K562 (cell line): ENCODE results near the gene LDLRAD3. TPM values are rescaled to one million over a fixed set of nuclear protein-coding genes. Genes with fewer than 3 reads are reported as not detected.

Experiments
- ATAC-seq: fragments of 200-7000 bp; cut with Tn5 transposase; 3 replicates; pipeline ENCODE4 v1.9.1; 2020; ENCODE audit warnings: moderate library complexity
- BruUV-seq: library from RNA; stranded (reverse); fragments of 400-500 nt; replicated peaks from 2 replicates; lab custom pipeline; 2021; lab: Mats Ljungman, UMichigan
- CTCF ChIA-PET: fragments of 300-600 bp; formaldehyde crosslinking; extraction: SDS; loops from one replicate; lab custom pipeline; 2021; ENCODE audit warnings: low intra/inter-chr PET ratio; lab: Yijun Ruan, JAX
- POLR2A ChIA-PET: fragments of 300-600, 350-650 bp; sonication (Branson Sonifier 250); formaldehyde crosslinking; extraction: SDS; loops from one replicate; lab custom pipeline; 2021; ENCODE audit warnings: antibody characterized with exemption, inconsistent platforms; lab: Yijun Ruan, JAX
- DNase-seq, 4 experiments: peaks; one replicate each; pipeline versions ENCODE4 v3.0.0 to v3.0.0-alpha.2; 2011 to 2018; ENCODE audit warnings: low spot score in 3 of 4, mixed read lengths in 3 of 4; ENCODE audit errors: extremely low read depth in 1 of 4
- FAIRE-seq: peaks from 2 replicates; lab custom pipeline; 2011; peaks lifted over from hg19 to GRCh38; lab: Jason Lieb, UNC
- H2AFZ ChIP-seq: 2 replicates; pipeline ENCODE4 v1.6.0; 2011; ENCODE audit warnings: low read depth, low read length, control low read depth, inconsistent platforms
- H3K27ac ChIP-seq: fragments of 200-600 bp; 3 replicates; pipeline ENCODE4 v1.8.0; 2011; ENCODE audit warnings: low read depth, mild to moderate bottlenecking, control low read depth, inconsistent platforms, low read length, moderate library complexity, mixed read lengths; ENCODE audit errors: extremely low read depth
- H3K27me3 ChIP-seq, 2 experiments: fragments of 300-600 bp in 1 of 2; 2 replicates in 1 of 2; 3 replicates in 1 of 2; pipeline versions ENCODE4 v1.6.0 to v1.8.0; 2011; ENCODE audit warnings: inconsistent platforms in 2 of 2, low read length in 2 of 2, mild to moderate bottlenecking in 1 of 2, mixed read lengths in 1 of 2, moderate library complexity in 1 of 2; ENCODE audit not compliant: control insufficient read depth in 2 of 2, insufficient read depth in 2 of 2
- H3K36me3 ChIP-seq: fragments of 300-600 bp; 3 replicates; pipeline ENCODE4 v1.8.0; 2011; ENCODE audit warnings: mild to moderate bottlenecking, low read length, inconsistent platforms; ENCODE audit not compliant: control insufficient read depth, insufficient read depth
- H3K4me1 ChIP-seq, 2 experiments: fragments of 200-600 bp in 1 of 2; replicated peaks in 1 of 2; 2 replicates in 1 of 2; 3 replicates in 1 of 2; pipeline versions ENCODE4 v1.5.1 to v1.8.0; 2011; ENCODE audit warnings: inconsistent platforms in 2 of 2, low read length in 2 of 2, mild to moderate bottlenecking in 1 of 2, mixed read lengths in 1 of 2, moderate library complexity in 1 of 2; ENCODE audit not compliant: control insufficient read depth in 2 of 2, insufficient read depth in 2 of 2
- H3K4me2 ChIP-seq: 2 replicates; pipeline ENCODE4 v1.6.1; 2011; ENCODE audit warnings: low read length, control low read depth, inconsistent platforms, mixed read lengths; ENCODE audit not compliant: insufficient read depth
- H3K4me3 ChIP-seq: fragments of 200-600 bp; sonication (generic), shearing (Covaris generic); 2 replicates; pipeline ENCODE4 v1.5.1; 2016; ENCODE audit warnings: control low read depth, inconsistent platforms
- H3K79me2 ChIP-seq: fragments of 200-600 bp; 3 replicates; pipeline ENCODE4 v1.8.0; 2011; ENCODE audit warnings: low read length, inconsistent platforms; ENCODE audit not compliant: control insufficient read depth, insufficient read depth
- H3K9ac ChIP-seq, 2 experiments: 2 replicates each; pipeline versions ENCODE4 v1.6.0 to v1.6.1; 2011; ENCODE audit warnings: low read depth in 2 of 2, low read length in 2 of 2, control low read depth in 1 of 2, inconsistent platforms in 1 of 2, mild to moderate bottlenecking in 1 of 2, mixed read lengths in 1 of 2; ENCODE audit not compliant: insufficient read depth in 1 of 2
- H3K9me1 ChIP-seq: one replicate; pipeline ENCODE4 v1.6.0; 2011; ENCODE audit warnings: inconsistent platforms, mild to moderate bottlenecking, low read length, moderate library complexity; ENCODE audit not compliant: control insufficient read depth, insufficient read depth
- H3K9me3 ChIP-seq: replicated peaks from 2 replicates; pipeline ENCODE4 v1.5.1; 2011; ENCODE audit warnings: low read depth, low read length, inconsistent platforms; ENCODE audit not compliant: control insufficient read depth, insufficient read depth
- H4K20me1 ChIP-seq: replicated peaks from 2 replicates; pipeline ENCODE4 v1.6.1; 2011; ENCODE audit warnings: low read length, inconsistent platforms, mixed read lengths; ENCODE audit not compliant: control insufficient read depth, insufficient read depth
- FOXJ2 ChIP-seq: fragments of 200-800 bp; sonication (Bioruptor generic); IDR thresholded peaks from 2 replicates; pipeline ENCODE4 v1.6.1; 2016; ENCODE audit warnings: missing genetic modification characterization, missing compliant biosample characterization
- HDAC2 ChIP-seq: fragments of 450-650 bp; IDR thresholded peaks from 2 replicates; pipeline ENCODE4 v1.6.1; 2016; ENCODE audit warnings: mild to moderate bottlenecking
- HDGF ChIP-seq: fragments of 450-650 bp; IDR thresholded peaks from 2 replicates; pipeline ENCODE4 v1.6.1; 2016
- MAZ ChIP-seq, 2 experiments: fragments of 450-650 bp in 1 of 2; sonication (generic) in 1 of 2; formaldehyde crosslinking; IDR thresholded peaks in 1 of 2; conservative IDR thresholded peaks in 1 of 2; 2 replicates each; pipeline versions ENCODE4 v1.4.0 to v1.5.0; 2020; ENCODE audit warnings: mild to moderate bottlenecking in 1 of 2, missing genetic modification reagents in 1 of 2
- MED1 ChIP-seq: sonication (generic); formaldehyde crosslinking; IDR thresholded peaks from 2 replicates; pipeline ENCODE4 v1.8.1; 2023; ENCODE audit warnings: missing genetic modification reagents, borderline replicate concordance
- NBN ChIP-seq: fragments of 450-650 bp; IDR thresholded peaks from 2 replicates; pipeline ENCODE4 v1.6.1; 2016; ENCODE audit warnings: low read depth, mild to moderate bottlenecking
- NFE2L1 ChIP-seq: fragments of 450-650 bp; IDR thresholded peaks from 2 replicates; pipeline ENCODE4 v1.6.1; 2016; ENCODE audit warnings: missing genetic modification characterization, low read depth, mild to moderate bottlenecking, missing compliant biosample characterization, moderate library complexity, borderline replicate concordance
- SOX6 ChIP-seq: fragments of 450-650 bp; IDR thresholded peaks from 2 replicates; pipeline ENCODE4 v1.6.1; 2014; ENCODE audit warnings: mild to moderate bottlenecking
- TGIF2 ChIP-seq: sonication (generic); formaldehyde crosslinking; IDR thresholded peaks from 2 replicates; pipeline ENCODE4 v1.8.1; 2022; ENCODE audit warnings: mild to moderate bottlenecking, missing genetic modification reagents, moderate library complexity
- TRIM24 ChIP-seq, 2 experiments: fragments of 450-650 bp; IDR thresholded peaks; 2 replicates each; pipeline ENCODE4 v1.6.1; 2016
- ZNF197 ChIP-seq: fragments of 200-800 bp; sonication (Bioruptor generic); IDR thresholded peaks from 2 replicates; pipeline ENCODE4 v1.6.1; 2016; ENCODE audit warnings: low read depth, missing genetic modification characterization, missing compliant biosample characterization
- ZNF384 ChIP-seq: IDR thresholded peaks from 2 replicates; pipeline ENCODE4 v1.6.1; 2012; ENCODE audit warnings: low read depth, low read length, improper control_type of control experiment
- WGBS: fragments of 100-300 bp; shearing (Covaris generic); methylation state at CpG from one replicate; pipeline ENCODE4 v1.1.6; 2016; ENCODE audit warnings: low coverage, mixed read lengths; ENCODE audit not compliant: insufficient coverage; ENCODE audit errors: missing lambda C conversion rate; 5-methylcytosine and 5-hydroxymethylcytosine counted together
- in situ Hi-C: fragments of 300-500 bp; cut with MboI; formaldehyde crosslinking; loops from 4 replicates; pipeline ENCODE4 v1.15.0; 2018; ENCODE audit warnings: inconsistent platforms, mixed read lengths
- intact Hi-C: fragments of 100-400 bp; cut with micrococcal nuclease; formaldehyde crosslinking; loops from 2 replicates; pipeline ENCODE4 v1.14.2; 2022
- polyA plus RNA-seq, 8 experiments: library from polyadenylated mRNA; depleted of rRNA in 4 of 8; stranded (reverse) in 5 of 8; unstranded in 3 of 8; fragments of >200 nt; fragmentation: Nextera tagmentation in 2 of 8; fragmentation: Illumina TruSeq in 1 of 8; extraction: Ambion mirVana in 2 of 8; extraction: Trizol in 1 of 8; gene quantifications; 2 replicates each; pipeline versions ENCODE4 v1.2.1 to v1.2.3, GENCODE V29; 2011 to 2014; ENCODE audit warnings: inconsistent platforms in 1 of 8, missing spikeins in 1 of 8
- total RNA-seq, 7 experiments: library from RNA; depleted of rRNA in 6 of 7; stranded (reverse); fragments of >200 nt in 6 of 7; fragmentation: Illumina TruSeq in 2 of 7; extraction: Trizol in 2 of 7; gene quantifications; 2 replicates each; pipeline versions ENCODE4 v1.2.1 to v1.2.3, GENCODE V29; 2011 to 2021; ENCODE audit warnings: low replicate concordance in 1 of 7
- TF ChIP-seq, protein P1 (sequence below): fragments of 450-650 bp; IDR thresholded peaks from 2 replicates; pipeline ENCODE4 v1.6.1; 2016; ENCODE audit warnings: missing biosample characterization, missing genetic modification characterization

Gene LDLRAD3
- total and polyA plus RNA-seq, 9 of the 15 experiments (the other 6 are each of a cell fraction or from before 2014, with no cell fraction given) = 0.73 to 7.2 (median 3.5) TPM

GRCh38 chr11:36141956-36142355 lies 198.1 kb downstream of the LDLRAD3 start:
- no peaks in the 10 kb centered on the region for H3K36me3 ChIP-seq
- POLR2A ChIA-PET = no interaction called here
- no peak overlapping the region for H3K4me3 ChIP-seq
- H3K9me3 ChIP-seq = no peaks in the 10 kb centered on the region
- H3K27ac ChIP-seq = no peak overlapping the region
- CTCF ChIA-PET = no interaction called here
- H3K9ac ChIP-seq = no peak overlapping the region
- no peaks in the 10 kb centered on the region for H3K9me1 ChIP-seq
- H3K4me2 ChIP-seq = no peak overlapping the region
- FAIRE-seq = no peak
- no TSS peak for BruUV-seq
- ATAC-seq = no peak
- no peak for DNase-seq
- H4K20me1 ChIP-seq = no peaks in the 10 kb centered on the region
- H3K79me2 ChIP-seq = no peaks in the 10 kb centered on the region
- WGBS = 41% methylated on average over 2 of the region's 2 CpGs
- H3K27me3 ChIP-seq = no peaks in the 10 kb centered on the region
- H2AFZ ChIP-seq = no peak overlapping the region
- TF ChIP-seq ZNF197 (CRISPR knock-in tag) (no peak), SOX6 (no peak), ZNF384 (no peak), TGIF2 (CRISPR knock-in tag) (no peak), MED1 (CRISPR knock-in tag) (no peak), NBN (no peak), HDGF (no peak), FOXJ2 (no peak), MAZ (CRISPR knock-in tag; conservative IDR thresholded peaks at IDR 0.05 in 1 of 2, IDR thresholded peaks at IDR 0.05 in 1 of 2) (no peak), NFE2L1 (tag) (no peak), TRIM24 (IDR thresholded peaks at IDR 0.05) (no peak), HDAC2 (no peak)
- TF ChIP-seq, protein P1, sequence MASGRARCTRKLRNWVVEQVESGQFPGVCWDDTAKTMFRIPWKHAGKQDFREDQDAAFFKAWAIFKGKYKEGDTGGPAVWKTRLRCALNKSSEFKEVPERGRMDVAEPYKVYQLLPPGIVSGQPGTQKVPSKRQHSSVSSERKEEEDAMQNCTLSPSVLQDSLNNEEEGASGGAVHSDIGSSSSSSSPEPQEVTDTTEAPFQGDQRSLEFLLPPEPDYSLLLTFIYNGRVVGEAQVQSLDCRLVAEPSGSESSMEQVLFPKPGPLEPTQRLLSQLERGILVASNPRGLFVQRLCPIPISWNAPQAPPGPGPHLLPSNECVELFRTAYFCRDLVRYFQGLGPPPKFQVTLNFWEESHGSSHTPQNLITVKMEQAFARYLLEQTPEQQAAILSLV (tag) = no peak
- H3K4me1 ChIP-seq = peaks cover 0 to 8% of the 10 kb centered on the region in 2 experiments; a peak in 2 of 5 replicates
- intact Hi-C loops = no loop called here
- in situ Hi-C loops = no loop called here
